Measurements from ENCODE around the gene ATP9A.
A peak's percentile ranks its signal among the peaks of the same experiment; 100 is the strongest.
"Not testable (repeated sequence)": the region's sequence is repeated elsewhere in the genome, so short reads cannot be mapped to it uniquely, and the experiment has no call there.

The ATP9A gene

GRCh38 chr20:51650685-51651134, 117.5 kb downstream of the ATP9A start:
- no peak for DNase-seq

DNA sequence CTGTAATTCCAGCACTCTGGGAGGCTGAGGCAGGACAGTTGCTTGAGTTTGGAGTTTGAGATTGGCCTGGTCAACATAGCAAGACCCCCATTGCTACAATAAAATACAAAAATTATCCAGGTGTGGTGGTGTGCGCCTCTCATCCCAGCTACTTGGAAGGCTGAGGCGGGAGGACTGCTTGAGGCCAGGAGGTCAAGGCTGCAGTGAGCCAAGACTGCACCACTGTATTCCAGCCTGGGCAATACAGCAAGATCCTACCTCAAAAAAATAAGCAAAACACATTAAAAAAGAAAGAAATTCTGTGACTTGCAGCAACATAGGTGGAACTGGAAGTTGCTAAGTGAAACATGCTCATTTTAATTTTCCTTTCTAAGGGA, 119.6 kb downstream of the ATP9A start:
- DNase-seq = no peak

GRCh38 chr20:51647674-51648570, 120.3 kb downstream of the ATP9A start:
- no peak for DNase-seq

GRCh38 chr20:51643810-51644209, 124.4 kb downstream of the ATP9A start:
- DNase-seq = not testable (repeated sequence)

DNA sequence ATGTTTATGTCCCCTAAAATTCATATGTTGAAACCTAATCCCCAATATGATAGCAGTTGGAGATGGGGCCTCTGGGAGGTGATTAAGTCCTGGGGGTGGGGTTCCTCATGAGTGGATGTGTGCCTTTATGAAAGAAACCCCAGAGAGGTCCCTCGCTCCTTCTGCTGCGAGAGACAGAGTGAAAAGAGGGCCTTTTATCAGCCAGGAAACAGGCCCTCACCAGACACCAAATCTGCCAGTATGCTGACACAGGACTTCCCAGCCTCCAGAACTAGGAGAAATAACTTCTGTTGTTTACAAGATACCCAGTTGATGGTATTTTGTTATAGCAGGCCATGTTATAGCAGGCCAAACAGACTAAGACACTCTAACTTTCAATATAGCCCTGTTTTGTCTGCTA, 124.8 kb downstream of the ATP9A start:
- no peak for DNase-seq

- no peak for DNase-seq
Measured at GRCh38 chr20:51641866-51642265, 126.3 kb downstream of the ATP9A start.

GRCh38 chr20:51640743-51641142, 127.4 kb downstream of the ATP9A start:
- no peak for DNase-seq

GRCh38 chr20:51639206-51639832, 128.9 kb downstream of the ATP9A start:
- peak; percentile 81 to 86 for DNase-seq

DNA sequence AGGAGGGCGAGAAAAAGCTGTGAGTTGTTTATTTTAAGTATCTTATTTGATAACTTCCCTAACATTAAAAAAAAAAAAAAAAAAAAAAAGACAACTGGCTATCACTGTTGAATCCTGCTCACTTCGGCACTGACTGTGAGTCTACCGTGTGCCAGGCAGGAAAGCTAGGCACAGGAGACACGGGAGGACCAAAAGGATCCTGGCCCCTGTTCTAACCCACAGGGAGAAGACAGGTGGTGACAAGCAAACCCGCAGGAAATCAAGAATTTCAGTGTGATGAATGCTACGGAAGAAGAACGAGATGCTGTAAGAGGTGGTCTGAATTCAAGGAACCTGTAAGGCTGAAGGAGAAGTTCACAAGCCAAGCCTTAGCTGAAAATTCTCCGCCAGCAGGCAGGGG, 130.9 kb downstream of the ATP9A start:
- no peak for DNase-seq

- DNase-seq = peak; percentile 45 to 61
Measured at GRCh38 chr20:51636123-51636522, 132.1 kb downstream of the ATP9A start.

GRCh38 chr20:51635680-51636079, 132.5 kb downstream of the ATP9A start:
- no peak for DNase-seq

DNA sequence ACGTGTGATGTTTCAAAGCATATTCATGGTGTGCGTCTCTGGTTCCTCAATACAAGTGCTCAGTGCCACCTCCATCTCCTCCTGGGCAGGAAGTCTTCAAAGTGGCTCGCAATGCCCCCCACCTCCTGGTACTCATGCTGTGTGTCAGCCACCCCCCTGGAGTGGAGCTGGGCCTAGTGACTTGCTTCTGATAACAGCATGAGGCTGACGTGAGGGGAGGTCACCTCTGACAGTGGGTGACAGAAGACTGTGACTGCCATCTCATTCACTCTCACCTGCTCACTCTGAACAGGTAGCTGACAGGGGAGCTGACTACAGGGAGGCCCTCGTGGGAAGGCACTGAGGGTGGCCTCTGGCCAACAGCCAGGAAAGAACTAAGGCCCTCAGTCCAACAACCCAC, 133.3 kb downstream of the ATP9A start:
- DNase-seq = no peak

DNA sequence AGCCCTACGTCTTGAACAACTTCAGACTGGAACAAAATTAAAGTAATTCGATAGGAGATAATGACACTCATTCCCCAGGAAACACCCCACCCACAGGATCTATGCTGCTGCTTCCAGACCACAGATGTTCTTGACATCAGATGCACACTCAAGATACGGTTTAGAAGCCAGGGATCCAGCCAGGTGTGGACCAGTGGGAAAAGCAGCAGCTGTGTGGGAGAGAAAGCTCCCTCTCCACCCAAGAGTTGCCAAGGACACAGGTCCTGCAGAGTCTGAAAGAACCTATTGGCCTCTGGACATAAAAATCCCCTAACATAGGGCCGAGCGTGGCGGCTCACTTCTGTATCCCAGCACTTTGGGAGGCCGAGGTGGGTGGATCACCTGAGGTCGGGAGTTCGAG, 133.9 kb downstream of the ATP9A start:
- DNase-seq = no peak

GRCh38 chr20:51633430-51633829, 134.8 kb downstream of the ATP9A start:
- DNase-seq = no peak

DNA sequence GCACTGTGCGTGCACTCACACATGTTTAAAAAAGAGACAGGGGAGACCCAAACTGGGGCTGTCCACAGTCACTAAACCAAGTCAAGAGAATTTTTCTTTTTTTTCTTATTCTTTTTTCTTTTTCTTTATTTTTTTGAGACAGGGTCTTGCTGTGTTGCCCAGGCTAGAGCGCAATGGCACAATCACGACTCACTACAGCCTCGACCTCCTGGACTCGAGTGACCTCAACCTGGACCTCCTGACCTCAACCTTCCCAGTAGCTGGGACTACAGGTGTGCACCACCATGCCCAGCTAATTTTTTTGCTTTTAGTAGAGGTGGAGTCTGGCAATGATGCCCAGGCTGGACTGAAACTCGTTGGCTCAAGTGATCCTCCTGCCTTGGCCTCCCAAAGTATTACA, 136.2 kb downstream of the ATP9A start:
- no peak for DNase-seq

- DNase-seq = peak in 1 of 2 experiments; percentile 63
Measured at GRCh38 chr20:51631011-51631950, 136.9 kb downstream of the ATP9A start.

DNA sequence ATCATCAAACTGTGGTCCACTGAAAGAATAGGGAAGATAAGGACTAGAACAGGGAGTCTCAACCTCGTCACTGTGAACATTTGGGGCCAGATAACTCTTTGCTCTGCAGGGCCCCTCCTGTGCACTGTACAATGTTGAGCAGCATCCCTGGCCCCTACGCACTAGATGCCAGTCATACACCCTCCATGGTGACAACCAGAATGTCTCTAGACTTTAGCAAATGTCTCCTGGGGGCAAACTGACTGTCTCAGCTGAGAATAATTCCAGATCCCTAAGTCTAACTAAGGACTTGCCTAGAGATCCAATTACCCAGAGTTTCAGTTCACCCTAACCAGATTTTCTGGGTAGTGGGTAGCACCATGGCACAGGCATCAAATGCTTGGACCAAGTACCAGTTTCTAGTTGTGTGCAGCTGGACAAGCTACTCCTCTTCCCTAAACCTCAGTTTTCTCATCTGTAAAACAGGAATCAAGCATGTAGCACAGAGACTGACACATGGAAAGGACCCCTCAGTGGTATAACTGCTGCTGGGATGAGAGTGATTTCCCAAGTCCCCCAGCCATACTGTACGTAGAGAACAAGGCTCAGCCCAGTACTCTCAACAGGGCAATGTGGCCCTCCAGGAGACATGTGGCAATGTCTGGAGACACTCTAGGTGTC, 138.7 kb downstream of the ATP9A start:
- DNase-seq = no peak

DNA sequence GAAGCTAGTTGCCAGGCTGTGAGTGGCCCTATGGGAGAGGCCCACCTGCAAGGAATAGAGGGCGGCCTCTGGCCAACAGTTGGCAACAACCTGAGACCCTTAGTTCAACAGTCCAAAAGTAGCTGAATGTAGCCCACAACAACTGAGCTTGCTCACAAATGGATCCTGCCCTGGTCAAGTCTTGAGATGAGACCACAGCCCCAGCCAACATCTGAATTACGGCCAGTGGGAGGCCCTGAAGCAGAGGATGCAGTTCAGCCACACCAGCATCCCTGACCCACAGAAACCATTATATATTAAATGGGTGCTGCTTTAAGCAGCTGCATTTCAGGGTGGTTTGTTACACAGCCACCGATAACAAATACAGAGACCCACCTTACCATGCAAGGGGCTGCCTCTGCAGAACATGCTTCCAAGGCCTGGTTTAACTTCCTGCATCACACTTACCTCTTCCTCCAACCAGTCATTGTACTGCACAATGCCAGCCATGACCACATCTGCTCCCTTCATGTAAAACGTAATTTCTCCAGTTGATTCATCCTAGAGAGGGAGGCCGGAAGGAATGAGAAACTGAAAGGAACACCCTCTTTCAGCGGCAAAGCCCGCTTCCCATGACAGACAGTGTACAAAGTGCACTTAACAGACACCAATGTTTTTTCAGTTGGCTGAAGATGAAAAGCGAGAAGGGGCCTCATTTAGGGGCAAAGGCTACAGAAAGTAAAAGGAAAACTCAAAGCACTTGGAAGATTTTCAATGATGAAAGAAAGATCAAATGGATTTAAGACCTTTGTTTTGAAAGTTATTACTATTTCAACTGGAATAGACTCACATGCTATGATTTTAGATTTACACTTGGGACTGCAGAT, 139.4 kb downstream of the ATP9A start:
- DNase-seq = peak in 1 of 2 experiments; percentile 55

- no peak for DNase-seq
Measured at GRCh38 chr20:51627586-51627985, 140.6 kb downstream of the ATP9A start.

GRCh38 chr20:51625105-51625504, 143.1 kb downstream of the ATP9A start:
- no peak for DNase-seq

GRCh38 chr20:51624157-51624731, 143.9 kb downstream of the ATP9A start:
- peak; percentile 81 to 85 for DNase-seq
